ENCODE data around the gene DIO3.

DNA sequence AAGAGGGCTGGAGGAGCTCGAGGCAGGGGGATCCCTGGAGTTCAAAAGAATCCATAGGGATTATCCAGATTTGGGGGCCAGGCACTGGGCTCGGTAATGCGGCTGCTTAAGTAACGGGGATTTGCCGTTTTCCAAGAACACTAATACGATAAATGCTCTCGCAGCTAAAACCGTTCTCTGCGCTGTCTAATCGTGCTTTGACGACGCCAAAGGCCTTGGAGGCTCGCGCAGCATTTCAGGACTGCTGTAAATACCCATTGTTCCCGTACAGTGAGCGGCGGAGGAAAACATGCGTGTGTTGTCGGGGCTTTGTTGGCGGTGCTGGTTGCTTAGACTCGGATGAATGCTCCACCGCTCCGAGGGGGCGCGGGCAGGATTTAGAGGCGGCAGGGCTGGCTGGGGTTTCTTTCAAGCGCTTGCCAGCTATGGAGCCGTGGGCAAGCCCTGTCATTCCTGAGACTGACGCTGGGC lies 26.2 kb downstream of the DIO3 start:
- TF ChIP-seq CTCF (conservative IDR thresholded peaks at IDR 0.05; ENCODE audit: low read length) (no peak), EZH2phosphoT487 (IDR thresholded peaks at IDR 0.05; ENCODE audit: borderline replicate concordance, low read depth, low read length) (no peak)
